HG03039 (cell line): ENCODE measurements around the gene NCR1.
"Not testable (repeated sequence)": the region's sequence is repeated elsewhere in the genome, so short reads cannot be mapped to it uniquely, and the experiment has no call there.

Source experiments
- ATAC-seq: cut with Tn5 transposase; IDR thresholded peaks from one replicate; pipeline ENCODE4 v1.9.1; 2021; ENCODE audit warnings: mild to moderate bottlenecking, moderate library complexity; ENCODE audit not compliant: unreplicated experiment

Gene NCR1, protein sequence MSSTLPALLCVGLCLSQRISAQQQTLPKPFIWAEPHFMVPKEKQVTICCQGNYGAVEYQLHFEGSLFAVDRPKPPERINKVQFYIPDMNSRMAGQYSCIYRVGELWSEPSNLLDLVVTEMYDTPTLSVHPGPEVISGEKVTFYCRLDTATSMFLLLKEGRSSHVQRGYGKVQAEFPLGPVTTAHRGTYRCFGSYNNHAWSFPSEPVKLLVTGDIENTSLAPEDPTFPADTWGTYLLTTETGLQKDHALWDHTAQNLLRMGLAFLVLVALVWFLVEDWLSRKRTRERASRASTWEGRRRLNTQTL

DNA sequence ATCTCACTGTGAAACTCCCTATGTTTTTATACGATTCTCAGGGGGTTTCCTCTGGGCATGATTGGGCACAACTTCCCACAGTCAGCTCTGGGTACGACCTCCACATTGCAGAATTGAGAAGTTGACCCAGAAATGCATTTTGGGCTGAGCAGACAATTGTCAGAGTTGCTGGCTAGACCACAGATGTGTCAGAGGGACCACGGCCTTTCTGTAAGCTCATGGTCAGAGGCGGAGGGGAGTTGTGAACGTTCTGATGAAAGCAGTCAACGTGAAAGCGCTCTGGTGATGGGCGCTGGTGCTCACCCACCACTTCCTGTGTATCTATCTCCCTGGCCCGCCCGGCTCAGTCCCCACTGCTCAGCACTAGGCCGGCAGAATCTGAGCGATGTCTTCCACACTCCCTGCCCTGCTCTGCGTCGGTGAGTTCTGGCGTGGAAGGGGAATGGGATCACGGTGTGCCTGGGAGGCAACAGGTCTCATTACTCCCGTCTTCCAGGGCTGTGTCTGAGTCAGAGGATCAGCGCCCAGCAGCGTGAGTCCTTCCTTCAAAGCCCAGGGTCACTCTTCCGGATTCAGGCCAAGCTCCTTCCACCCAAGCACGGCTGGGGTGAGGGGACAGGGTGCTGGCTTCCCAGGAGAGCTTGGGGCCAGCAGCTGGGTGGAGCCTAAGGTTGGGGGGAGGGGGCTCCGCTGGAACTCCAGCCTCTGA, at the start of gene NCR1:
Gene NCR1, plus strand, starts transcription at position 346 of the 709 bp plus-strand sequence. Its CDS starts 40 bp downstream, at position 386.
- ATAC-seq: no peak

DNA sequence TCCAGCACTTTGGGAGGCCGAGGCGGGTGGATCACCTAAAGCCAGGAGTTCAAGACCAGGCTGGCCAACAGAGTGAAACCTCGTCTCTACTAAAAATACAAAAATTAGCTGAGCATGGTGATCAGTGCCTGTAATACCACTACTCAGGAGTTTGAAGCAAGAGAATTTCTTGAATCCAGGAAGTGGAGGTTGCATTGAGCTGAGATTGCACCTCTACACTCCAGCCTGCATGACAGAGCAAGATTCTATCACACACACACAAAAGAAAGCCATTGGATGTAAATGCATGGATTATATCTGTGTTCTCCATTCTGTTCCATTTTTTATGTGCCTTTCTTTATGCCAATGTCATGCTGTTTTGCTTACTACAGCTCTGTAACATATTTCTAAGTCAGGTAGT, 47.5 kb upstream of the NCR1 start:
- ATAC-seq: not testable (repeated sequence)

DNA sequence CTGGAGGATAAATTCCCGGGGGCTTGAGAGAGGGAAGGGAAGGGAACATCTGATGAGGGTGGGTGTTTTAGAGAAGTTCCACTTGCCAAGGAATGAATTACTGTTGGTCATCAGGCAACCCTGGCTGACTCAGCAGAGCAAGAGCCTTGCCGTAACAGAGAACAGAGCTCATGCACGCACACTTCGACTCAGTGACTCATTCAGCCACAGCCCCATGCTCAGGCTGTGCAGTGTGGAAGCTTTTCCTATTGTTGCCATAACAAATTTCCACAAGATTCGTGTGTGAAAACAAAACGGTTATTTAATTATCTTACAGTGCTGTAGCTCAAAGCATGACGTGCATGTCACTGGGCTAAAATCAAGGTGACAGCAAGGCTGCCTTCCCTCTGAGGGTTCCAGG, 46.5 kb upstream of the NCR1 start:
- ATAC-seq: not testable (repeated sequence)

DNA sequence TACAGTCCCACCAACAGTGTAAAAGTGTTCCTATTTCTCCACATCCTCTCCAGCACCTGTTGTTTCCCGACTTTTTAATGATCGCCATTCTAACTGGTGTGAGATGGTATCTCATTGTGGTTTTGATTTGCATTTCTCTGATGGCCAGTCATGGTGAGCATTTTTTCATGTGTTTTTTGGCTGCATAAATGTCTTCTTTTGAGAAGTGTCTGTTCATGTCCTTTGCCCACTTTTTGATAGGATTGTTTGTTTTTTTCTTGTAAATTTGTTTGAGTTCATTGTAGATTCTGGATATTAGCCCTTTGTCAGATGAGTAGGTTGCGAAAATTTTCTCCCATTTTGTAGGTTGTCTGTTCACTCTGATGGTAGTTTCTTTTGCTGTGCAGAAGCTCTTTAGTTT, 42.5 kb upstream of the NCR1 start:
- ATAC-seq: not testable (repeated sequence)

DNA sequence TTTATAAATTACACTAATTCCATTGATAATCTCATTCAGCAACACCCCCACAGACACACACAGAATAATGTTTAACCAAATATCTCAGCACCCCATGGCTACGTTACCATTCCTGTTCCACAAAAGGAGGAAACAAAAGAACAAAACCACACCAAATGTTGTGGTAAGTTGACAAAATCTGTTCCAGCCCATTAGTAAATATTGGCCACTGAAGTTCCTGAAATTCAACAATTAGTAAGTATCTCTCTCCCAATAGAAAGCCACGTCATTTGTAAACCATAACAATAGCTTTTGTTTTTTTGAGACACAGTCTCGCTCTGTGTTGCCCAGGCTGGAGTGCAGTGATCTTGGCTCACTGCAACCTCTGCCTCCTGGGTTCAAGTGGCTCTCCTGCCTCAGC, 34.3 kb upstream of the NCR1 start:
- no peak for ATAC-seq

DNA sequence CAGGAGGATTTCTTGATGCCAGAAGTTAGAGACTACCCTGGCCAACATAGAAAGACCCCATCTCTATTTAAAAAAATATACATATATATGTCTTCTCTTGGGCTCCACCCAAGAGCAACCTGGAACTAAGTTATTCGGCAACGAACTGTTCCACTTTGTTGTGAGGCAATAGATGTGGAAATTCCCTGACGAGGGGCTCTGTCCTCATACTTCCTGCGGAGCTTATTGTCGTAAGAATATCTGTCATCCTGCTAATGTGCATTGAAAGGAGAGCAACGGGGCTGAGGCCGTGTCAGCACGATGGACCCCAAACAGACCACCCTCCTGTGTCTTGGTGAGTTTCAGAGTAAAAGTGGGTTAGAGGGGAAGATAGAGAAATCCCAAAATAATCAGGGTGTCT, 32.0 kb upstream of the NCR1 start, which contains the start of gene FCAR:
Gene FCAR, plus strand, starts transcription at position 246 of the 400 bp plus-strand sequence. Its CDS starts 55 bp downstream, at position 301.
- no peak for ATAC-seq

DNA sequence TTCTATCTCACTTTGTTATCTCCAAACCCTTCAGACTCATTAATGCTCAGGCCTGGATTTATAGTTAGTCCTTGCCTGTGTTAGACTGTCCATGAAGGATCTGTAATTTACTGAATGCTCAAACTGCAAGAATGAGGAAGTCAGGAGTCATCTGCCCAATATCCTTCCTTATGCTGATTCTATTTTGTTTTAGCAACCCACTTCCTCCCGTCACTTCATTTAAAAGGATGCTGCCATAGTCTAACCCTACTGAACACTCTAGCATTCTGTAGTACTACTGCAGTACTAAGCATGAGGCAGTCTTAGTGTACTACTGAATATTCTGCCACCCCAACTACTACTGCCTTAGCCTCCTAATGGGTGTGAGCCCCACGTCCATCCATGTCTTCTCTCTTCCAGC, 30.4 kb upstream of the NCR1 start:
- no peak for ATAC-seq

DNA sequence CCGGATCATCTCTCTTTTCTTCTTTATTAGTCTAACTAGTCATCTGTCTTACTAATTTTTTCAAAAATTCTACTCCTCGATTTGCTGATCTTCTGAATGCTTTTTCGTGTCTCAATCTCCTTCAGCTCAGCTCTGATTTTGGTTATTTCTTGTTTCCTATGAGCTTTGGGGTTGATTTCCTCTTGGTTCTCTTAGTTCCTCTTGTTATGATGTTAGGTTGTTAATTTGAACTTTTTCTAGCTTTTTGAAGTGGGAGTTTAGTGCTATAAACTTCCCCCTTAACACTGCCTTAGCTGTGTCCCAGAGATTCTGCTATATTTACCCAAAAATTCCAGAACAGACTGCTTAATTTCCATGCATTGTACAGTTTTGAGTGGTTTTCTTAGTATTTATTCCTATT, 28.5 kb upstream of the NCR1 start:
- no peak for ATAC-seq

DNA sequence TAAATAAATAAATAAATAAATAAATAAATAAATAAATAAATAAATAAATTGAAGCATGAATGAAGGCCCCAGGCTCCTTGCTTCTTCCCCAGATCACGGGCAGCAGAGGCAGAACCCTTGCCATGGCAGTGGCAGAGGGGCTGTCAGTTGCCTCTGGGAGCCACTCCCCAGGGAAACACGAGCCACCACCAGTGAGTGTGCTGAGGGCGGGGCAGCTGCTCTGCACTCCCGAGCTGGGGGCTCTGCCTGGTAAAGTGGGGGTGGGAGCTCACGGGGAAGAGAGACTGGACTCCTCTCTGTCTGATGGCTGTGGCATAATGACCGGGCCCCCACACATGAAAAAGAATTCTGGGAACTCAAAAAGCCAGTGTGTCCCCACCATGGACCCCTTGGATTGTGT, 24.1 kb upstream of the NCR1 start:
- no peak for ATAC-seq

DNA sequence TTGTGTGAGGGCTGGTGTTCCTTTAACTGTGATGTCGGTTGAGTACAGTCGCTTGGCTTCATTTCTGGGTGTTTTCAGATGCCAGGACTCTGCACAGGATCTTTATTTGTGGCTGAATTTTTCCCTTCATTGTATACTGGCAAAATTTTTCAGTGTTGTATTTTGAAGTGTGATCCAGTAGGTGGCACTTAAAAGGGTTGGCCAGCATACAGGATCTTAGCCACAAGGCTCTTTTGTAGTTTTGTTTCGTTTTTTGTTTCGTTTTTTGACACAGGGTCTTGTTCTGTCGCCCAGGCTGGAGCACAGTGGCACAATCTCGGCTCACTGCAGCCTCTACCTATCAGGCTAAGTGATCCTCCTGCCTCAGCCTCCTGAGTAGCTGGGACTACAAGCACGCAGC, 23.2 kb upstream of the NCR1 start:
- no peak for ATAC-seq

DNA sequence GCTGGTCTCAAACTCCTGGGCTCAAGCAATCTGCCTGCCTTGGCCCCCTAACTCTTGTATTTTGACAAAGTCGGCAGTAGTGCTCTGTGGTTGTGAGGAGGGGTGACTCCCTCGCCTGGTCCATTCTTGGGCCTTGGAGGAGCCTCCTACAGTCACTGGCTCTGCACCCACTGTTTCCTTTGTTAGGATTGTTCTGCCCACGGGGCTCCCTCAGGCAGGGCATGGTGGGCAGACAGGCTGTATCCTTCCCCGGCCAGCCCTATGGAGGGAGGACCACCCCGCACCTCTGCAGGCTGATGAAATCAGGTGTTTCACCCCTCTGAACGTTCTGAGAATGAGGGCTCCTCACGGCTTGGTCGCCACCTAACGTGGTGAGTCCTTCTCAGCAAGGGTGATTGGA, 22.7 kb upstream of the NCR1 start:
- ATAC-seq: no peak

DNA sequence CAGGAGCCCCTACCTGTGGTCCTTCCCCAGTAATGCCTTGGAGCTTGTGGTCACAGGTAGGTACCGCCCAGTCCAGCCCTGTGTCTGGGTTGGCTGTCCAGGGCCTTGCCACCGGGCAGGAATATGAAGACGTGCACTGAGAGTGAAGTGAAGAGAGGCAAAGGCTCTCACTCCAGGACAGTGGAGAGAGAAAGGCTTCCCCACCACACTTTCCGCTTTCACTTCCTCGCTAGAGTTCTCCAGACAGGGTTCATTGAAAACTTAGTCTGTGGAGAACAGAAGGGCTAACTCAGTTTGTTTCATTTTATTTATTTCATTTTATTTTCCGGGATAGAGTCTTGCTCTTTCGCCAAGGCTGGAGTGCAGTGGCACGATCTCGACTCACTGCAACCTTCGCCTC, 17.7 kb upstream of the NCR1 start:
- no peak for ATAC-seq

DNA sequence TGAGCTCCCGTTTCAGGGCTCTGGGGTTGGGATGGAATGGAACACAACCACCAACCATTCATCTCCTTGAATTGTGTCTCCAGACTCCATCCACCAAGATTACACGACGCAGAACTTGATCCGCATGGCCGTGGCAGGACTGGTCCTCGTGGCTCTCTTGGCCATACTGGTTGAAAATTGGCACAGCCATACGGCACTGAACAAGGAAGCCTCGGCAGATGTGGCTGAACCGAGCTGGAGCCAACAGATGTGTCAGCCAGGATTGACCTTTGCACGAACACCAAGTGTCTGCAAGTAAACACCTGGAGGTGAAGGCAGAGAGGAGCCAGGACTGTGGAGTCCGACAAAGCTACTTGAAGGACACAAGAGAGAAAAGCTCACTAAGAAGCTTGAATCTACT, 16.4 kb upstream of the NCR1 start:
- no peak for ATAC-seq

DNA sequence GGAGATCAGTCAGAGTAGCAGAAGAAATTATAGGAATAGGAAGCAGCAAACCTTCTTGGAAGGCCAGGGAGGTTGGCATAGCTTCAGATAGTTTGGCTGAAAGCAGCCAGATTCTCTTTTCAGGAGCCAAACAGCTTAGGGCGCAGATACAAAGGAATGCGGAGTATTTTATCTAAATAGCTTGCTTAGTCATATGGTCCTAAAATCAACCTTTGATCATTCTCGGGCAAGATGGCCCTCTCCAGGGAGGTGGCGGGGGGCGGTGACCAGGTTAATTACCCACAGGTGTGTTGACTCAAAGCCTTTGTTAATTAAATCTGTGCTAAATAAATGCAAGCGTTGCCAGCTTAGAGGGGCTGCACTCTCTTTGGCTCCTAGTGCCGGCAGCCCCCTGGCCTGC, 12.5 kb upstream of the NCR1 start:
- no peak for ATAC-seq

DNA sequence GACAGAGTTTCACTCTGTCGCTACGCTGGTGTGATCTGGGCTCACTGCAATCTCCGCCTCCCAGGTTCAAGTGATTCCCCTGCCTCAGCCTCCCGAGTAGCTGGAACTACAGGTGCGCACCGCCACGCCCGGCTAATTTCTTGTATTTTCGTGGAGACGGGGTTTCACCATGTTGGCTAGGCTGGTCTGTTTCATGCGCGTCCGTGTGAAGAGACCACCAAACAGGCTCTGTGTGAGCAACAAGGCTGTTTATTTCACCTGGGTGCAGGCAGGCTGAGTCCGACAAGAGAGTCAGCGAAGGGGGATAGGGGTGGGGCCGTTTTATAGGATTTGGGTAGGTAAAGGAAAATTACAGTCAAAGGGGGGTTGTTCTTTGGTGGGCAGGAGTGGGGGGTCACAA, 11.8 kb upstream of the NCR1 start:
- ATAC-seq: not testable (repeated sequence)

DNA sequence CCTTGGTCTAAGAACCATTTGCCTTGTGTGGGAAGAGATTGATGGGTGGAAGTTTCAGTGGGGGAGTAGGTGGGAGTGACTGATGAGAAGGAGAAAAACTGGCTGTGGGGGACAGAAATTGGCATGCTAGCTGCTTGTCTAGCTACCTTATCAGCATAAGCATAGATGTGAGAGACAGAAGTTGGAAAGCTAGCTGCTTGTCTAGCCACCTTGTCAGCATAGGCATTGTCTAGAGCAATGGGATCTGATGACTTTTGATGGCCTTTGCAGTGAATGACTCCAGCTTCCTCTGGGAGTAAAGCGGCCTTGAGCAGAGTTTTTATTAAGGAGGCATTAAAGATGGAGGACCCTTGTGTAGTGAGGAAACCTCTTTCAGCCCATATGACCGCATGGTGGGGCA, 9.9 kb upstream of the NCR1 start:
- no peak for ATAC-seq

DNA sequence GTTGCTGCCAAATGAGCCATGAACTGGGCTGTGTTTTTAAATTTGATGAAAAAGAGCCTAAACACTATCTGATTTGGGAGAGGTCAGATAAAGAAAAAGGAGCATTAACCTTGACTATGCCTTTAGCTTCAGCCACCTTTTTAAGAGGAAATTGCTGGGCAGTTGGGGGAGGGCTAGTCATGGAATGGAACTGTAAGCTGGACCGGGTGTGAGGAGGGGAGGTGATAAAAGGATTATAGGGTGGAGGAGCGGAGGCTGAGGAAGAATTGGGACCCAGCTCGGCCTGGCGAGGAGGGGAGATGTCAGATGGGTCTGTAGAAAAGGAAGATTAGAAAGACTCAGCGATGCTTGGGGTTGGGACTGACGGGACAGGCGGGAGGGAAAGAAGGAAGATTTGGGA, 7.3 kb upstream of the NCR1 start:
- ATAC-seq: not testable (repeated sequence)

DNA sequence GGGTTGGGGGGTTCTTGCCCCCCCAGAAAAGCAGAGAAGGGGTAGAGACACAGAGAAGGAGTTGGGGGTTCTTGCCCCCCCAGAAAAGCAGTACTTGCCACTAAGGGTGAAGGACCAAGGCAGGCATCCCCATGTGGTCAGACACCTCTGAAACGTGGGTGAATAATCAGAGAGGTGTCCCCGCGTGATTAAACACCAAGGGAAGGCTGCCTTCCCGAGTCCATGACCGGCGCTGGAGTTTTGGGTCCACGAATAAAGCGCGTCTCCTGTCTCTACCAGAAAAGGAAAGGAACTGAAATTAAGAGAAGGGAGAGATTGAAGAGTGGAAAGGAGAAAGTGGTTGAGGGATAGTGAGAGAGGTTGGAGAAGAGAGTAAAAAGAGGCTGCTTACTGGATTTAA, 6.3 kb upstream of the NCR1 start:
- not testable (repeated sequence) for ATAC-seq

DNA sequence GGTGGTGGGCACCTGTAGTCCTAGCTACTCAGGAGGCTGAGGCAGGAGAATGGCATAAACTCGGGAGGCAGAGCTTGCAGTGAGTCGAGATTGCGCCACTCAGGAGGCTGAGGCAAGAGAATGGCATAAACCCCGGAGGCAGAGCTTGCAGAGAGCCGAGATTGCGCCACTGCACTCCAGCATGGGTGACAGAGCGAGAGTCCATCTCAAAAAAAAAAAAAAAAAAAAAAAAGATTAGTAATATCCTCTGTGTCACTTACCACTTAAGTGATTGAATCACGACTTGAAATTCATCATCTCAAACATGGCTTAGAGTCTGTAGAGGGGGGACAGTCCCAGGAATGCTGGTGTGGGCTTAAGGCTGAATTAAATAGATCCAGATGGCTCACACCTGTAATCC, 4.8 kb upstream of the NCR1 start:
- not testable (repeated sequence) for ATAC-seq

DNA sequence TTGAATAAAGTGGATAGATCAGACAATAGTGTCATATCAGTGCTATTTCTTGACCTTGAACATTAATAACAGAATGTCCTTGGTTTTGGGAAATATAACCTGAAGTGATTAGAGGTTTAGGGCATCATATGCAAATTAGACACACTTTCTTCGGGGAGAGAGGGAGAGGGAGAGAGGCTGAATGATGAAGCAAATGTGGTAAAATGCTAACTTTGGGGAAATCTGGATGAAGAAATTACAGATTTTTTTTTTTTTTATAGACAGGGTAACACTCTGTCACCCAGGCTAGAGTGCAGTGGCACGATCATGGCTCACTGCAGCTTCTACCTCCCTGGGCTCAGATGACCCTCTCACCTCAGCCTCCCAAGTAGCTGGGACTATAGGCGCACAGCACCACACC, 3.9 kb upstream of the NCR1 start:
- no peak for ATAC-seq

DNA sequence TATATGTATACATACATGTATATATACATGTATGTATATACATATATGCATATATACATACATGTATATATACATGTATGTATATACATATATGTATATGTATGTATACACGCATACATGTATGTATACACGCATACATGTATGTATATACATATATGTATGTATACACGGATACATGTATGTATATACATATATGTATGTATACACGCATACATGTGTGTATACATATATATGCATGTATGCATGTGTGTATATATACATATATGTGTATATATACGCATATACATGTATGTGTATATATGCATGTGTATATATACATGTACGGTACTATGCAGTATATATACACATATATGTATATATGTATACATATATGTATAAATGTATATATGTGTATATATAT, 2.6 kb upstream of the NCR1 start:
- no peak for ATAC-seq

DNA sequence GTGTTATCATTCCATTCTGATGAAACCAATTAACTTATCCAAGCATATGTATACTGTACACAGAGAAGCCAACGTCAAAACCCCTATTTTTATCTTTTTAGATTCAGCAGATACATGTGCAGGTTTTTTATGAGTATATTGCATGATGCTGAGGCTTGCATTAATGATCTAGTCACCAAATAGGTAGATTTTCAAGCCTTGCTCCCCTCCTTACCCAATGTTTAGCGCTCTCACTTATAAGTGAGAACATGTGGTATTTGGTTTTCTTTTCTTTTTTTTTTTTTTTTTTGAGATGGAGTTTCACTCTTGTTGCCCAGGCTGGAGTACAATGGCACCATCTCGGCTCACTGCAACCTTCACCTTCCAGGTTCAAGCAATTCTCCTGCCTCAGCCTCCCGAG, 1.7 kb upstream of the NCR1 start:
- not testable (repeated sequence) for ATAC-seq

DNA sequence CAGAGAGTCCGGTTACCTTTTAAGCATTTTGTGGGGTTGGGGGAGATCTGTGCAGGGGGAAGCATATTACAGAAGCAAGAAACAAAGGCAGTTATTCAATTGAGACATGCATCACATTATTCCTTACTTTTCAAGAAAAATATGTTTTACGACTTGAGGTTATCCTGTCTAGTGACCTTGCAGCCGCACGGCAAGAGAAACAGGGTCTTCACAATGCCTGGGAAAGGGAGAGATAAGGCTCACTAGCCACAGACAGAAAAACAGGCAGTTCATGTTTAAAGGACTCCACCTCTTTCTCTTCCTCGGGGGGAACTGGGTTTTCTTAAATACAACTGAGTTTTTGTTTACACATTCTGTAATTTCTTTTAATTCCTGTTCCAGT, 536 bp upstream of the NCR1 start:
- ATAC-seq: no peak
